IPS DF 4.7 (cell line): ENCODE measurements around the gene DTNB.

Experiments
- DNase-seq: peaks from one replicate; pipeline ENCODE4 v3.0.0-alpha.2; 2013; ENCODE audit warnings: low spot score; ENCODE audit errors: extremely low read depth

Gene DTNB

GRCh38 chr2:25398534-25398933 lies 274.8 kb downstream of the DTNB start:
- no peak for DNase-seq

GRCh38 chr2:25397777-25398176 lies 275.6 kb downstream of the DTNB start:
- no peak for DNase-seq

GRCh38 chr2:25389161-25389560 lies 284.2 kb downstream of the DTNB start:
- DNase-seq = no peak

GRCh38 chr2:25388491-25388890 lies 284.9 kb downstream of the DTNB start:
- no peak for DNase-seq

GRCh38 chr2:25387876-25388449 lies 285.4 kb downstream of the DTNB start:
- DNase-seq = no peak

GRCh38 chr2:25386971-25387875 lies 286.2 kb downstream of the DTNB start:
- no peak for DNase-seq

GRCh38 chr2:25385910-25386309 lies 287.5 kb downstream of the DTNB start:
- no peak for DNase-seq

- DNase-seq = no peak
These were observed 289.6 kb downstream of the DTNB start for GRCh38 chr2:25383806-25384205.

- DNase-seq = no peak
These were observed 291.9 kb downstream of the DTNB start for GRCh38 chr2:25381502-25381901.

- no peak for DNase-seq
These were observed 292.6 kb downstream of the DTNB start for GRCh38 chr2:25380586-25381375.

GRCh38 chr2:25380023-25380422 lies 293.4 kb downstream of the DTNB start:
- no peak for DNase-seq

- DNase-seq = no peak
These were observed 293.8 kb downstream of the DTNB start for GRCh38 chr2:25379535-25379934.

- no peak for DNase-seq
These were observed 294.5 kb downstream of the DTNB start for GRCh38 chr2:25378731-25379490.

- DNase-seq = no peak
These were observed 295.5 kb downstream of the DTNB start for GRCh38 chr2:25377822-25378421.

GRCh38 chr2:25376750-25377621 lies 296.4 kb downstream of the DTNB start:
- DNase-seq = peak; percentile 38

- DNase-seq = no peak
These were observed 297.3 kb downstream of the DTNB start for GRCh38 chr2:25375989-25376545.

- no peak for DNase-seq
These were observed 297.9 kb downstream of the DTNB start for GRCh38 chr2:25375371-25375988.

- no peak for DNase-seq
These were observed 298.6 kb downstream of the DTNB start for GRCh38 chr2:25374827-25375226.

GRCh38 chr2:25374411-25374810 lies 299.0 kb downstream of the DTNB start:
- no peak for DNase-seq
